Esophagus squamous epithelium (tissue), 5 donors: ENCODE measurements around the gene C10orf53. TPM values are rescaled to one million over a fixed set of nuclear protein-coding genes. Genes with fewer than 3 reads are reported as not detected.

Source experiments
- DNase-seq: peaks from one replicate; lab custom pipeline; 2025; lab: John Stamatoyannopoulos, UW
- H3K27ac ChIP-seq, 4 donors: fragments of 200-600 bp; sonication (generic); one replicate each; pipeline ENCODE4 v1.5.1; 2016 to 2019; ENCODE audit warnings: mild to moderate bottlenecking in 1 of 4
- H3K27me3 ChIP-seq, 4 donors: fragments of 200-600 bp; sonication (generic); 1 replicate in 3 of 4; 2 replicates in 1 of 4; pipeline versions ENCODE4 v1.5.1 to v1.6.0; 2017 to 2021; ENCODE audit warnings: antibody characterized with exemption in 1 of 4
- H3K36me3 ChIP-seq, 3 donors: fragments of 200-600 bp; sonication (generic); one replicate each; pipeline ENCODE4 v1.5.1; 2016 to 2019
- H3K4me1 ChIP-seq, 3 donors: fragments of 200-600 bp; sonication (generic); one replicate each; pipeline ENCODE4 v1.5.1; 2017 to 2019
- H3K4me3 ChIP-seq, 4 donors: fragments of 200-600 bp; sonication (generic); 1 replicate in 3 of 4; 2 replicates in 1 of 4; pipeline ENCODE4 v1.5.1; 2016 to 2019; ENCODE audit warnings: mild to moderate bottlenecking in 2 of 4, moderate library complexity in 1 of 4
- H3K9me3 ChIP-seq, 3 donors: fragments of 200-600 bp; sonication (generic); one replicate each; pipeline ENCODE4 v1.5.1; 2016 to 2019
- POLR2A ChIP-seq, 4 donors: fragments of 450-650 bp; IDR thresholded peaks; one replicate each; pipeline ENCODE4 v1.6.1; 2017; ENCODE audit warnings: antibody characterized with exemption in 4 of 4, mild to moderate bottlenecking in 4 of 4, moderate library complexity in 3 of 4
- WGBS, 2 donors: methylation state at CpG; one replicate each; pipeline ENCODE4 v1.1.5; 2018; 5-methylcytosine and 5-hydroxymethylcytosine counted together
- intact Hi-C: fragments of 100-400 bp; cut with DNase I; formaldehyde crosslinking; loops from one replicate; pipeline ENCODE4 v1.15.0; 2022
- total RNA-seq, 4 donors: library from RNA; depleted of rRNA; stranded (reverse); fragments of >200 nt; gene quantifications; one replicate each; pipeline ENCODE4 v1.1.0, GENCODE V29; 2016
- TF ChIP-seq, protein P1 (sequence below), 6 experiments: fragments of 450-650 bp in 4 of 6; fragments of 200-600 bp in 2 of 6; sonication (generic) in 2 of 6; IDR thresholded peaks; one replicate each; pipeline ENCODE4 v1.5.1; 2016 to 2019; ENCODE audit warnings: antibody characterized with exemption in 6 of 6, mild to moderate bottlenecking in 4 of 6, moderate library complexity in 4 of 6
- donor health status: DM: yes; HTN: yes; CAD: no.

C10orf53 gene
- total RNA-seq, 4 donors from 2014 or later = not detected

DNA sequence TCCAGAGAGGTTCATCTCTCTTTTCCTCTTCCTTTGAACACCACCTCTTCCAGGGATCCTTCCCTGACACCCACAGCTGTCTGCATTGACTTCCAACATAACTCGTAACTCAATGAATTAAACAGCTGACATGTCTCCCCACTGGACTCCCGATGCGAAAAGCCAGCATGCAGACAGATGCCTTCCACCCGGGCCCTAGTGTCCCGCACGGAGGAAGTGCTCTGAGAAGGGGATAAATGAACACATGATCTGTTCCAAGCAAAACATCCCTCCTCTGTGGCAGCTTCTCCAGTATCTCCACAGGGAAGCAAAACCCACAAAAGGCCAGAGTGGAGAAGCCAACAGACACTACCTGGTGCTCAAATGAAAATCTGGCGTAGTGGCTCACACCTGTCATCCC is 54.4 kb downstream of the C10orf53 start:
- DNase-seq = no peak
- Histone ChIP-seq H3K27ac (no peak overlapping the region), H3K36me3 (no peaks in the 10 kb centered on the region), H3K4me1 (no peaks in the 10 kb centered on the region), H3K27me3 (no peaks in the 10 kb centered on the region), H3K4me3 (no peak overlapping the region), H3K9me3 (no peaks in the 10 kb centered on the region)
- 66 to 72% methylated on average over 7 of the region's 7 CpGs for WGBS, 2 donors
- TF ChIP-seq POLR2A (IDR thresholded peaks at IDR 0.05) = no peak
- TF ChIP-seq, protein P1, sequence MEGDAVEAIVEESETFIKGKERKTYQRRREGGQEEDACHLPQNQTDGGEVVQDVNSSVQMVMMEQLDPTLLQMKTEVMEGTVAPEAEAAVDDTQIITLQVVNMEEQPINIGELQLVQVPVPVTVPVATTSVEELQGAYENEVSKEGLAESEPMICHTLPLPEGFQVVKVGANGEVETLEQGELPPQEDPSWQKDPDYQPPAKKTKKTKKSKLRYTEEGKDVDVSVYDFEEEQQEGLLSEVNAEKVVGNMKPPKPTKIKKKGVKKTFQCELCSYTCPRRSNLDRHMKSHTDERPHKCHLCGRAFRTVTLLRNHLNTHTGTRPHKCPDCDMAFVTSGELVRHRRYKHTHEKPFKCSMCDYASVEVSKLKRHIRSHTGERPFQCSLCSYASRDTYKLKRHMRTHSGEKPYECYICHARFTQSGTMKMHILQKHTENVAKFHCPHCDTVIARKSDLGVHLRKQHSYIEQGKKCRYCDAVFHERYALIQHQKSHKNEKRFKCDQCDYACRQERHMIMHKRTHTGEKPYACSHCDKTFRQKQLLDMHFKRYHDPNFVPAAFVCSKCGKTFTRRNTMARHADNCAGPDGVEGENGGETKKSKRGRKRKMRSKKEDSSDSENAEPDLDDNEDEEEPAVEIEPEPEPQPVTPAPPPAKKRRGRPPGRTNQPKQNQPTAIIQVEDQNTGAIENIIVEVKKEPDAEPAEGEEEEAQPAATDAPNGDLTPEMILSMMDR (IDR thresholded peaks at IDR 0.05) = no peak
- intact Hi-C loops = no loop called here

DNA sequence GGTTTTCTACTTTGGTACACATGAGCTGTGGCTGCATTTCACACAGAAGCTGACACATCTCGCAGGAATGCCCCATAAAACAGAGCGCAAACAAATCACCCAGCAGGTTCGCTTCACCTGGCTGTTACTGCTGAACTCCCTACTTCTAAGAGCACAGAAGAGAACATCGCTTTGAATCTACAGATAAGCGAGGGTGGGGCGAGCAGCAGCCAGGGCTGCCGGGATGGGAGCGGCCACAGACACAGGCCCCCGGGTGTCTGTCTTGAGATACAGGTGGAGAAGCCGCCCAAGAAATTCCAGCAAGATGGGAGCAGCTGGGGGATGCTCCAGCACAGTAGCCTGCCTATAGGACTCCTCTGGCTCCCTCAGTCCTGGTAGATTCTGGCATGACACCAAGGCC is 55.2 kb downstream of the C10orf53 start:
- no peak overlapping the region for H3K27ac ChIP-seq
- no peak overlapping the region for H3K4me3 ChIP-seq
- TF ChIP-seq, protein P1 (IDR thresholded peaks at IDR 0.05) = no peak
- TF ChIP-seq POLR2A (IDR thresholded peaks at IDR 0.05) = no peak
- no peaks in the 10 kb centered on the region for H3K36me3 ChIP-seq
- H3K27me3 ChIP-seq = no peaks in the 10 kb centered on the region
- no peak for DNase-seq
- H3K4me1 ChIP-seq = no peaks in the 10 kb centered on the region
- intact Hi-C loops = no loop called here
- 36 to 62% methylated on average over 4 to 9 of the region's 10 CpGs for WGBS, 2 donors
- H3K9me3 ChIP-seq = no peaks in the 10 kb centered on the region

DNA sequence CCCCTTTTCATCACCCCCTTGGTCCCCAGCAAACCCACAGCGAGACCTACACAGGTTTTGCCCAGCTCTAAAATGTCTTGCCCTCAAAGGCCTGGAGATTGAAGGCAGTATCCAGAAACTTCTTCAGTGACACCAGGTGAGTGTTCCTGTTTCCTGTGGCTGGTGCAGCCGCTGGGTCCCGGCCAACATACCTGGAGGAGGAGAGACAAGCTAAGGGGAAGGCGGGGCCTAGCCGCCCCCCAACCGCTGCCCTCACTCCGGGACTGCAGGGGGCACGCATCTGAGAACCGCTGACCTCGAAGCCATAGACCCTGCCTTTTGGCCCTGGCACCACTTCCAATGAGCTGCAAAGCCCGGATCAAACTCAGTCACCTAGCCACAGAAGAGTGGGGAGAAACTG is 55.7 kb downstream of the C10orf53 start:
- Histone ChIP-seq H3K27me3 (no peaks in the 10 kb centered on the region), H3K36me3 (no peaks in the 10 kb centered on the region), H3K27ac (no peak overlapping the region), H3K4me1 (no peaks in the 10 kb centered on the region), H3K9me3 (no peaks in the 10 kb centered on the region), H3K4me3 (no peak overlapping the region)
- TF ChIP-seq, protein P1 (IDR thresholded peaks at IDR 0.05) = no peak
- no peak for TF ChIP-seq POLR2A (IDR thresholded peaks at IDR 0.05)
- DNase-seq = no peak
- intact Hi-C loops = no loop called here
- no CpG with 5 or more reads among the region's 11 CpGs for WGBS, 2 donors

DNA sequence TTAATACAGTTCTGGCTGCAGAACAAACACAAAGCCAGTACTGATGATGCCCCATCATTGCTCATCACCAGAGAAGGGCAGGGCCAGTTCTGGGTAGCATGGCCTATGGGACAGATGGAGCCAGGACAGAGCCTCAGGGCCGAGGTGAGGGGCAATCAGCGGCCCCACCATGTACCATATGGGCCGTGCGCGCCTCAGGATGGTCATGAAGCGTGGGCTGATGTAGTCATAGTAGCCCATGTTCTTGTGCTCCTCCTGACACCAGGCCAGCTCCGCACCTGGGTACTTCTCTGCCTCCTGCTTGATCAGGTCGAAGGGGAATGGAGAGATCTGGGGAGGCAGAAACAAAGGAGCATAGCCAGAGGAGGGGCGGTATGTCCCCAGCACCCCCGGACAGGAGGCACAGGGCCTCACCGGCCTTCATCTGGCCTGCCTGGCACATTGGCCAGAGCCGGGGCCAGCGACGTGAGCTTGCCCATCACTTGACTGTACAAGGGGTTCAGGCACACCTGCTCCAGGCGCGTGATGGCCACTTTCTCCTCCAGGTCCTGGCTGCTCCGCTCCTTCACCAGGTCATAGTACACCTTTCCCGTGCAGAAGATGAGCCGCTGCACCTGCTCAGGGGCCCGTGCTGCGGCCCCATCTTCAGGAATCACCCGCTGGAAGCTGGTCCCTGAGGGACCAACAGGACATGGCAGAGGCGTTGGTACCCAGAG is 56.6 kb downstream of the C10orf53 start:
- Histone ChIP-seq H3K27ac (no peak overlapping the region), H3K4me3 (no peak overlapping the region), H3K9me3 (no peaks in the 10 kb centered on the region), H3K36me3 (no peaks in the 10 kb centered on the region), H3K4me1 (no peaks in the 10 kb centered on the region), H3K27me3 (no peaks in the 10 kb centered on the region)
- intact Hi-C loops = no loop called here
- DNase-seq = no peak
- TF ChIP-seq, protein P1 (IDR thresholded peaks at IDR 0.05) = no peak
- no peak for TF ChIP-seq POLR2A (IDR thresholded peaks at IDR 0.05)
- WGBS, 2 donors = 82 to 84% methylated on average over 3 to 5 of the region's 23 CpGs

DNA sequence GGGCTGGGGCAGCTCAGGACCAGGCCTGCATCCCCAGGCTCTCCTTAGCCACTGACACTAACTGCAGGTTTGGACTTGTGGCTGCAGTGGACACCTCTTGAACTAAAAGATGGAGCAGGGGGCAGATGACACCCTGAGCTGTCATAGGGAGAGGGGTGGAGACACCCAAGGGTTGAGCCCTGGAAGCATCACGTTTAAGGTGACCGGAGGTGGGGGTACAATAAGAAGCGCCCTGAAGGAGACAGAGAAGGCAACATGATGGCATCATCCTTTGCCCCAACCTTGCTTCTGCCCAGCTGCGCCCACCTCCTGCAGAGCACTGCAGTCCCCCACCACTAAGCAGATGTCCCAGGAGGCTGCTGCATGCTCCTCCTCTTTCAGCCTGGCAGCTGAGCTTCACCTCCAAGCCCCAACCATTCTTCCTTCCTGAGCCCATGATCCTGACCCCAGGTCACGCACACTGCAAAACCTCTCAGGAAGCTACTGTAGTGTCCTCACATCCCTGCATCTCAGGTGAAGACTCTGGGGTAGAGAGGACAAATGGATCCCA is 57.2 kb downstream of the C10orf53 start:
- TF ChIP-seq POLR2A (IDR thresholded peaks at IDR 0.05) = no peak
- TF ChIP-seq, protein P1 (IDR thresholded peaks at IDR 0.05) = no peak
- Histone ChIP-seq H3K27ac (no peak overlapping the region), H3K4me3 (no peak overlapping the region), H3K36me3 (no peaks in the 10 kb centered on the region), H3K27me3 (no peaks in the 10 kb centered on the region), H3K9me3 (no peaks in the 10 kb centered on the region), H3K4me1 (no peaks in the 10 kb centered on the region)
- intact Hi-C loops = no loop called here
- 89 to 92% methylated on average over 4 of the region's 5 CpGs for WGBS, 2 donors
- no peak for DNase-seq
